ENCODE data around the gene FBXL4. TPM values are rescaled to one million over a fixed set of nuclear protein-coding genes. Genes with fewer than 3 reads are reported as not detected.

FBXL4 gene
- polyA plus RNA-seq, 1 donor (not counting 4 experiments of a cell fraction or from before 2014, with no cell fraction given): 19.9 TPM

GRCh38 chr6:98945311-98946115 is 2.2 kb downstream of the FBXL4 start:
- H2AFZ ChIP-seq (ENCODE audit: control insufficient read depth, low read length): no peak overlapping the region
- no peak overlapping the region for H3K4me3 ChIP-seq (ENCODE audit: control insufficient read depth in 2 of 3, extremely low read depth in 1 of 3, insufficient read depth in 2 of 3, low read depth in 1 of 3, low read length in 3 of 3)
- H3K4me2 ChIP-seq (ENCODE audit: control insufficient read depth, extremely low read depth, insufficient read depth, low read depth, low read length): no peak overlapping the region
- no peaks in the 10 kb centered on the region for H3K9me3 ChIP-seq (ENCODE audit: control insufficient read depth, low read depth, low read length)
- H3K27me3 ChIP-seq (ENCODE audit: control insufficient read depth, extremely low read depth, insufficient read depth, low read length): no peaks in the 10 kb centered on the region
- DNase-seq (ENCODE audit: low read depth, low spot score): no peak
- no peaks in the 10 kb centered on the region for H3K4me1 ChIP-seq (ENCODE audit: control insufficient read depth, extremely low read depth, insufficient read depth, low read length)
- H3K79me2 ChIP-seq (ENCODE audit: control insufficient read depth, insufficient read depth, low read length): peaks cover 40% of the 10 kb centered on the region
- H3K9me1 ChIP-seq (ENCODE audit: control insufficient read depth, extremely low read depth, insufficient read depth, low read length): no peaks in the 10 kb centered on the region
- TF ChIP-seq, protein P1, sequence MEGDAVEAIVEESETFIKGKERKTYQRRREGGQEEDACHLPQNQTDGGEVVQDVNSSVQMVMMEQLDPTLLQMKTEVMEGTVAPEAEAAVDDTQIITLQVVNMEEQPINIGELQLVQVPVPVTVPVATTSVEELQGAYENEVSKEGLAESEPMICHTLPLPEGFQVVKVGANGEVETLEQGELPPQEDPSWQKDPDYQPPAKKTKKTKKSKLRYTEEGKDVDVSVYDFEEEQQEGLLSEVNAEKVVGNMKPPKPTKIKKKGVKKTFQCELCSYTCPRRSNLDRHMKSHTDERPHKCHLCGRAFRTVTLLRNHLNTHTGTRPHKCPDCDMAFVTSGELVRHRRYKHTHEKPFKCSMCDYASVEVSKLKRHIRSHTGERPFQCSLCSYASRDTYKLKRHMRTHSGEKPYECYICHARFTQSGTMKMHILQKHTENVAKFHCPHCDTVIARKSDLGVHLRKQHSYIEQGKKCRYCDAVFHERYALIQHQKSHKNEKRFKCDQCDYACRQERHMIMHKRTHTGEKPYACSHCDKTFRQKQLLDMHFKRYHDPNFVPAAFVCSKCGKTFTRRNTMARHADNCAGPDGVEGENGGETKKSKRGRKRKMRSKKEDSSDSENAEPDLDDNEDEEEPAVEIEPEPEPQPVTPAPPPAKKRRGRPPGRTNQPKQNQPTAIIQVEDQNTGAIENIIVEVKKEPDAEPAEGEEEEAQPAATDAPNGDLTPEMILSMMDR (optimal IDR thresholded peaks at IDR 0.05 in 1 of 3, IDR thresholded peaks at IDR 0.05 in 1 of 3, conservative IDR thresholded peaks at IDR 0.05 in 1 of 3; ENCODE audit: extremely low read depth in 1 of 3, insufficient read depth in 2 of 3, low read length in 3 of 3): no peak
- TF ChIP-seq EZH2 (IDR thresholded peaks at IDR 0.05; ENCODE audit: low read length): no peak
- H3K36me3 ChIP-seq (ENCODE audit: control insufficient read depth in 2 of 2, extremely low read depth in 1 of 2, insufficient read depth in 2 of 2, low read length in 2 of 2): no peaks in the 10 kb centered on the region
- no peak for FAIRE-seq
- H4K20me1 ChIP-seq (ENCODE audit: control insufficient read depth, extremely low read depth, insufficient read depth, low read length): no peaks in the 10 kb centered on the region
- dilution Hi-C loops (cut with MboI; ENCODE audit: extremely low pct_ligation_motif_present, low sequenced_read_pairs): no loop called here
- no peak overlapping the region for H3K27ac ChIP-seq (ENCODE audit: control insufficient read depth, insufficient read depth, low read length)
- H3K9ac ChIP-seq (ENCODE audit: control insufficient read depth, extremely low read depth, insufficient read depth, low read length): no peak overlapping the region

DNA sequence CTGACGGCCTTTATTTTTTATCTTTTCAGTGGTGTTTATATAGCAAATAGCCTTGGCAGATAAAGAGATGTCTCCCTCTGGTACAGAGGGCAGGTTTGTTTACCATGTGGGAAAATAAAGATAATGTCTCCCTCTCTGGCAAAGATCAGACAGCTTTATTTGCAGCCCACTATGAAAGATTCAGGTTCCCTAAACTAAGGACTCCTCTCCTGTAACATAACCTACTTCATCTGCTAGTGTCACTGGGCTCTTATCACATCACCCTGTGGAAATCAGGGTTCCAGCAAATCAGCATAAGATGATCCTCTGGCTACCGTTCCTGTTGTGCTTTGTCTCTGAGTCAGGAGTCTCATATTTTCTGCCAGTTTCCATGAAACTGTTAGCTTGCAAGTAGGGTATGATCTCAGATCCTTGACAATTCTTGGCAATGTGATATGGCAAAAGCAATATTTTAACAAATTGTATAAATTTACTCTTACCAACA is 3.1 kb downstream of the FBXL4 start:
- Histone ChIP-seq H3K79me2 (ENCODE audit: control insufficient read depth, insufficient read depth, low read length) (peaks cover 40% of the 10 kb centered on the region), H3K4me3 (ENCODE audit: control insufficient read depth in 2 of 3, extremely low read depth in 1 of 3, insufficient read depth in 2 of 3, low read depth in 1 of 3, low read length in 3 of 3) (no peak overlapping the region), H3K4me2 (ENCODE audit: control insufficient read depth, extremely low read depth, insufficient read depth, low read depth, low read length) (no peak overlapping the region), H4K20me1 (ENCODE audit: control insufficient read depth, extremely low read depth, insufficient read depth, low read length) (no peaks in the 10 kb centered on the region), H3K4me1 (ENCODE audit: control insufficient read depth, extremely low read depth, insufficient read depth, low read length) (no peaks in the 10 kb centered on the region), H3K9me1 (ENCODE audit: control insufficient read depth, extremely low read depth, insufficient read depth, low read length) (no peaks in the 10 kb centered on the region), H3K9ac (ENCODE audit: control insufficient read depth, extremely low read depth, insufficient read depth, low read length) (no peak overlapping the region), H3K27me3 (ENCODE audit: control insufficient read depth, extremely low read depth, insufficient read depth, low read length) (no peaks in the 10 kb centered on the region), H3K9me3 (ENCODE audit: control insufficient read depth, low read depth, low read length) (no peaks in the 10 kb centered on the region), H3K36me3 (ENCODE audit: control insufficient read depth in 2 of 2, extremely low read depth in 1 of 2, insufficient read depth in 2 of 2, low read length in 2 of 2) (no peaks in the 10 kb centered on the region), H2AFZ (ENCODE audit: control insufficient read depth, low read length) (no peak overlapping the region), H3K27ac (ENCODE audit: control insufficient read depth, insufficient read depth, low read length) (no peak overlapping the region)
- TF ChIP-seq, protein P1 (optimal IDR thresholded peaks at IDR 0.05 in 1 of 3, IDR thresholded peaks at IDR 0.05 in 1 of 3, conservative IDR thresholded peaks at IDR 0.05 in 1 of 3; ENCODE audit: extremely low read depth in 1 of 3, insufficient read depth in 2 of 3, low read length in 3 of 3): no peak
- no peak for TF ChIP-seq EZH2 (IDR thresholded peaks at IDR 0.05; ENCODE audit: low read length)
- DNase-seq (ENCODE audit: low read depth, low spot score) (no peak), FAIRE-seq (no peak)
- dilution Hi-C loops (cut with MboI; ENCODE audit: extremely low pct_ligation_motif_present, low sequenced_read_pairs): no loop called here
